AG09309 (cell line): ENCODE data around the gene ELMO1.

Experiments
- DNase-seq: peaks from one replicate; pipeline ENCODE4 v3.0.0-alpha.2; 2010; ENCODE audit warnings: low read depth
- H3K4me3 ChIP-seq: 2 replicates; pipeline ENCODE4 v1.5.1; 2011; ENCODE audit warnings: mild to moderate bottlenecking, low read depth, low read length, moderate library complexity; ENCODE audit not compliant: control insufficient read depth
- CTCF ChIP-seq: IDR thresholded peaks from 2 replicates; pipeline ENCODE4 v1.5.1; 2011; ENCODE audit warnings: mild to moderate bottlenecking, low read depth, low read length, inconsistent platforms; ENCODE audit not compliant: insufficient read depth, control insufficient read depth; ENCODE audit errors: missing control alignments

The ELMO1 gene

GRCh38 chr7:37038706-37039105, 410.0 kb downstream of the ELMO1 start:
- DNase-seq: no peak
- TF ChIP-seq CTCF: no peak
- no peak overlapping the region for H3K4me3 ChIP-seq

GRCh38 chr7:37037286-37037685, 411.4 kb downstream of the ELMO1 start:
- no peak for TF ChIP-seq CTCF
- no peak overlapping the region for H3K4me3 ChIP-seq
- DNase-seq: no peak

GRCh38 chr7:37035631-37036030, 413.0 kb downstream of the ELMO1 start:
- DNase-seq: no peak
- no peak overlapping the region for H3K4me3 ChIP-seq
- TF ChIP-seq CTCF: no peak

- no peak for DNase-seq
- no peak overlapping the region for H3K4me3 ChIP-seq
- no peak for TF ChIP-seq CTCF
Measured at GRCh38 chr7:37033141-37033540, 415.5 kb downstream of the ELMO1 start.

GRCh38 chr7:37032258-37032601, 416.4 kb downstream of the ELMO1 start:
- no peak for DNase-seq
- no peak for TF ChIP-seq CTCF
- no peak overlapping the region for H3K4me3 ChIP-seq

GRCh38 chr7:37031571-37032257, 416.9 kb downstream of the ELMO1 start:
- peak; percentile 97 for DNase-seq

More at GRCh38 chr7:37031571-37032257, 416.9 kb downstream of the ELMO1 start:
- no peak for TF ChIP-seq CTCF
- H3K4me3 ChIP-seq: no peak overlapping the region
